ENCODE data around the gene HDAC4. TPM values are rescaled to one million over a fixed set of nuclear protein-coding genes. Genes with fewer than 3 reads are reported as not detected.

Gene HDAC4
- polyA plus RNA-seq, 1 donor (not counting 4 experiments of a cell fraction or from before 2014, with no cell fraction given) = 2.9 TPM

- Histone ChIP-seq H3K9ac (ENCODE audit: control insufficient read depth, extremely low read depth, insufficient read depth, low read length) (no peak overlapping the region), H3K4me2 (ENCODE audit: control insufficient read depth, extremely low read depth, insufficient read depth, low read depth, low read length) (no peak overlapping the region), H4K20me1 (ENCODE audit: control insufficient read depth, extremely low read depth, insufficient read depth, low read length) (peaks cover 3% of the 10 kb centered on the region), H3K27ac (ENCODE audit: control insufficient read depth, insufficient read depth, low read length) (no peak overlapping the region), H3K79me2 (ENCODE audit: control insufficient read depth, insufficient read depth, low read length) (no peaks in the 10 kb centered on the region), H3K4me1 (ENCODE audit: control insufficient read depth, extremely low read depth, insufficient read depth, low read length) (peaks cover 3% of the 10 kb centered on the region), H3K4me3 (ENCODE audit: control insufficient read depth in 2 of 3, extremely low read depth in 1 of 3, insufficient read depth in 2 of 3, low read depth in 1 of 3, low read length in 3 of 3) (no peak overlapping the region), H3K9me3 (ENCODE audit: control insufficient read depth, low read depth, low read length) (no peaks in the 10 kb centered on the region), H3K9me1 (ENCODE audit: control insufficient read depth, extremely low read depth, insufficient read depth, low read length) (no peaks in the 10 kb centered on the region), H3K27me3 (ENCODE audit: control insufficient read depth, extremely low read depth, insufficient read depth, low read length) (no peaks in the 10 kb centered on the region), H2AFZ (ENCODE audit: control insufficient read depth, low read length) (no peak overlapping the region), H3K36me3 (ENCODE audit: control insufficient read depth in 2 of 2, extremely low read depth in 1 of 2, insufficient read depth in 2 of 2, low read length in 2 of 2) (peaks cover 0 to 2% of the 10 kb centered on the region in 2 experiments)
- no peak for FAIRE-seq
- TF ChIP-seq CTCF (optimal IDR thresholded peaks at IDR 0.05 in 1 of 3, IDR thresholded peaks at IDR 0.05 in 1 of 3, conservative IDR thresholded peaks at IDR 0.05 in 1 of 3; ENCODE audit: extremely low read depth in 1 of 3, insufficient read depth in 2 of 3, low read length in 3 of 3) (no peak), EZH2 (IDR thresholded peaks at IDR 0.05; ENCODE audit: low read length) (no peak)
- DNase-seq (ENCODE audit: low read depth, low spot score) = no peak
- dilution Hi-C loops (cut with MboI; ENCODE audit: extremely low pct_ligation_motif_present, low sequenced_read_pairs) = no loop called here
Measured at GRCh38 chr2:239355724-239356123, 45.1 kb downstream of the HDAC4 start.

GRCh38 chr2:239355139-239355538 lies 45.7 kb downstream of the HDAC4 start:
- H3K4me2 ChIP-seq (ENCODE audit: control insufficient read depth, extremely low read depth, insufficient read depth, low read depth, low read length) = no peak overlapping the region
- no peak overlapping the region for H3K27ac ChIP-seq (ENCODE audit: control insufficient read depth, insufficient read depth, low read length)
- dilution Hi-C loops (cut with MboI; ENCODE audit: extremely low pct_ligation_motif_present, low sequenced_read_pairs) = no loop called here

More at GRCh38 chr2:239355139-239355538, 45.7 kb downstream of the HDAC4 start:
- FAIRE-seq (no peak), DNase-seq (ENCODE audit: low read depth, low spot score) (no peak)
- Histone ChIP-seq H2AFZ (ENCODE audit: control insufficient read depth, low read length) (no peak overlapping the region), H3K79me2 (ENCODE audit: control insufficient read depth, insufficient read depth, low read length) (no peaks in the 10 kb centered on the region), H4K20me1 (ENCODE audit: control insufficient read depth, extremely low read depth, insufficient read depth, low read length) (no peaks in the 10 kb centered on the region), H3K4me3 (ENCODE audit: control insufficient read depth in 2 of 3, extremely low read depth in 1 of 3, insufficient read depth in 2 of 3, low read depth in 1 of 3, low read length in 3 of 3) (no peak overlapping the region), H3K36me3 (ENCODE audit: control insufficient read depth in 2 of 2, extremely low read depth in 1 of 2, insufficient read depth in 2 of 2, low read length in 2 of 2) (peaks cover 0 to 2% of the 10 kb centered on the region in 2 experiments), H3K9me1 (ENCODE audit: control insufficient read depth, extremely low read depth, insufficient read depth, low read length) (no peaks in the 10 kb centered on the region), H3K9ac (ENCODE audit: control insufficient read depth, extremely low read depth, insufficient read depth, low read length) (no peak overlapping the region), H3K4me1 (ENCODE audit: control insufficient read depth, extremely low read depth, insufficient read depth, low read length) (no peaks in the 10 kb centered on the region), H3K27me3 (ENCODE audit: control insufficient read depth, extremely low read depth, insufficient read depth, low read length) (no peaks in the 10 kb centered on the region), H3K9me3 (ENCODE audit: control insufficient read depth, low read depth, low read length) (no peaks in the 10 kb centered on the region)
- no peak for TF ChIP-seq CTCF (optimal IDR thresholded peaks at IDR 0.05 in 1 of 3, IDR thresholded peaks at IDR 0.05 in 1 of 3, conservative IDR thresholded peaks at IDR 0.05 in 1 of 3; ENCODE audit: extremely low read depth in 1 of 3, insufficient read depth in 2 of 3, low read length in 3 of 3)
- TF ChIP-seq EZH2 (IDR thresholded peaks at IDR 0.05; ENCODE audit: low read length) = no peak
